Hematopoietic multipotent progenitor cell treated with erythropoietin and hydrocortisone succinate and interleukin-3 and kit ligand, for 15 days (in vitro differentiated cells): ENCODE results near the gene ADCY10.

ENCODE experiments used
- DNase-seq: peaks from one replicate; pipeline ENCODE4 v3.0.0-alpha.2; 2015; ENCODE audit warnings: low spot score

ADCY10 gene

DNA sequence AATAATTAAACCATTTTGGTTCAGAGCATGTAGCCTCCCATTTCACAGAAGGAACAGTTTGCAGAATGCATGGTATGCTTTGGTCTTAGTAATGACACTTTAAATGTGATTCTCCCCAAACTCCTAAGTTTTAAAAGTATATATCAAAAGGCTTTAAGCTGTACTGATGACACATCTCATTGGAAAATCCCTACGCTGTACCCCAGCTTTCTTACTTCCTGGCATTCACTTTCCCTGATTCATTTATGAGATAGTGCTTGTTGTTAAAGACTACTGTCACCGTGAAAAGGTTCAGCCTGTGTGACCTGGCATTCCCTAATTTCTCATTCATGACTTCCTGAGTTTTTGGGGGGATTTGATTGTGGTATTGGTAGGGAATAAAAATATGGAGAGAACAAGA, 138.8 kb downstream of the ADCY10 start:
- DNase-seq = no peak

DNA sequence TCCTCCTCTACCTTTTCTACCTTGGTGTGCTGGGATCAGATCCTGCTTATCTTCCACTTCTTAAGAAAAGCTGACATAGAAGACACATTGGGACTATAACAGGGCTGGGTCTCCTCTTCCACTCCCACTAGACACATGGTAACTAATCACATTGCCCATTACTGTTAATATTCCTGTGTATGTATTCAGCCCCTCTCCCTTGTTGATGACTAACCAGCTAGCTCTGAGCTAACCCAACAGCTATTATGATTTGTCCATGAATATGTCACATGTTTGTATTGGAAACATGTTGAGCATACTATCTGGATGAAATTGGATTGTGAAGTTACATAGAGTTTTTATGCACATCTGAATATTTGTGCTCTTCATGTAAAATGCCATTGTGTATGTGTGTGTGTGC, 139.2 kb downstream of the ADCY10 start:
- no peak for DNase-seq

DNA sequence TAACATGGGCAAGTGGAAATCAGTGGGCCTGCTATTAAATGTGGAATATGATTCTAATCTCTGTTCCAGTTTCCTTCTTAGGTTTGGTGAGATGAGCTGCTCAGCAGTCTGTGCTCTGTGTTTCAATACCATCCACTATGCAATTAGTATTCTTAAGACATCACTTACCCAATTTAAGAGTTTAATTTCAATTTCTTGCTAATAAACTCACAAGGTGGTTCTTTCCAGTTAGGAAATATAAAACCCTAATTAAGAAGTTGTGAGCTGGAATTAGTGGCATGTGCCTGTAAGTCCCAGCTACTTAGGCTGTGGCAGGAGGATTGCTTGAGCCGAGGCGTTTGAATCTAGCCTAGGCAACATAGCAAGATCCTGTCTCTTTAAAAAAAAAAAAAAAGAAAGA, 140.4 kb downstream of the ADCY10 start:
- no peak for DNase-seq

DNA sequence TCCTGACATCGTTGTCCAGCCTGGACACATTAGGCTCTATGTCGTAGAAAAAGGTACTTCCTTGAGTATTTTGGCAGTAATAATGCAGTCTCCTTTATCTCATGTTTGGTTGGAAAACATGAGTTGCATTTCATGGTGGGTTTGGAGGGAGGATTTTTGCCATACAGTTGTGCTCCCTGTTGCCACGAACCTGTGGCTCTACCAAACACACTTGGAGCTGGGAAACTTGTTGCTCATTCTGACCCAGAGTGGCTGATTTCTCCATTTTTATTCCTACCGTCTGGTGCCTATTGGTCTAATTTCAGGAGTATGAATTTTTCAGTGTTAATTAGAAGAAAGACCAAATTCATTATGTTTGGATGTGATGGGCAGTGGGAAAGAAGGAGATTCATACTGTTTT, 141.5 kb downstream of the ADCY10 start:
- DNase-seq = no peak

DNA sequence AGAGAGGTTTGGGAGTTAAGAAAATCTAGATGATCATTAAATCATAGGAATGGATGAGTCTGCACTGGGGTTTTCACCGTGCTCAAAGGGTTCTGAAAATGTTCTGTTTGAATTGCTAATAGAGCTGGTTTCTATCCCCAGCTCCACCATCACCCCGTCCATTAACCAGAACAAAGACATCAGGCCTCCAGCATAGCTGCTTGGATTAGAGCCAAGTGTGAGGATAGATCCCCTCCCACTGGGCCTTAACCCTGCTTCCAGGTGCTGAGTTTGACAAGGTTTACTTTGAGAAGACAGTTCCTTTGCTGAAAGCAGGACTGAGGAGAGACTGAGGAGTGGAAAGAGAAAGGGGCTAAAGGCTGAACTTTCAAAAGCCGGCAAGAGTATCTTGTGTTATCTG, 143.8 kb downstream of the ADCY10 start:
- DNase-seq = no peak

DNA sequence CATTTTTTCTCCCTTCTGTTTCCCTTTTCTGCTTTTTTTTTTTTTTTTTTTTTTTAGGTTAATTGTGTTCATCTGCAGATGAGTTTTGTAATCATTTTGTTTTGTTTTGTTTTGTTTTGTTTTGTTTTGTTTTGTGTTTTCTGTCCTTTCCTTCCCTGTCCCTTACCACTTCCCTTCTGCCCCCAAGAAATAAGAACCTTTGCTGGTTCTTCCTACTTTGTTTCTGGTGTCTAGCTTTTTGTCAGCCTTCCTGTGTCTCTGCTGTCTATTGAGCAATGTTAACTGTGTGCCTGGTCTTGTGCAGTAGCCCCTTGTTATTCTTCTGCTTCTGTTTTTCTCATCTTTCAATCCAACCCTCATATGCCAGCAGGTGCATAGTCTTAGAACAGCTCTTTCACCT, 146.2 kb downstream of the ADCY10 start:
- DNase-seq = no peak

DNA sequence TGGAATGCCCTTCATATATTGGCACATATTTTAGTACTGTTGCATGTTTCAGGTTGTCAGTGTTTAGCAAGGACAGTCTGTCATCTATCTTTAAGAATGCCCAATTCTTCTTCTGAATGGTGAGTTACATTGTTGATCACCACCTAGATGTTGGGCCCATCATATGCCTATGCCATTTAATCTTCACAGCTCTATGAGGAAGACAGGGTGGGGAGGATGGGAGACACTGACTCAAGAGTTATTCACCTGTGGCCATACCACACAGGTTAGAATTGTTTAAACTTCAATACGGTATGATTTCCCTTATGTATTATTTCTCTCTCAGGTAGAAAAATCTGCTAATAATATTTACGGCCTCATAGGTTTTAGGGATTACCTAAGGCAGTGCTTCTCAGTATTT, 147.4 kb downstream of the ADCY10 start:
- no peak for DNase-seq

DNA sequence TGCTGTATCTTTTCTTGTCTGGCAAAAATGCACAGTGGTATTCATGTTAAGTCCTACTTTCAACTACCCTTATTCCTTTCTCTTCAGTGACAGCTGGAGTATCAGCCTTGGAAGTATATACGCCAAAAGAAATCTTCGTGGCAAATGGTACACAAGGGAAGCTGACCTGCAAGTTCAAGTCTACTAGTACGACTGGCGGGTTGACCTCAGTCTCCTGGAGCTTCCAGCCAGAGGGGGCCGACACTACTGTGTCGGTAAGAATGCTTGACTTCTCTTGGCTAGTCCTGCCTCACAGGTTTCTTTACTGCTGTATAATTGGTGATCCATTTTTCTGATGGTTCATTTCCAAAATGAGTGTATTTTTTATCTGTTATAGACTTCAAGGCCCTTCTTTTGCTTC, 148.4 kb downstream of the ADCY10 start:
- no peak for DNase-seq

DNA sequence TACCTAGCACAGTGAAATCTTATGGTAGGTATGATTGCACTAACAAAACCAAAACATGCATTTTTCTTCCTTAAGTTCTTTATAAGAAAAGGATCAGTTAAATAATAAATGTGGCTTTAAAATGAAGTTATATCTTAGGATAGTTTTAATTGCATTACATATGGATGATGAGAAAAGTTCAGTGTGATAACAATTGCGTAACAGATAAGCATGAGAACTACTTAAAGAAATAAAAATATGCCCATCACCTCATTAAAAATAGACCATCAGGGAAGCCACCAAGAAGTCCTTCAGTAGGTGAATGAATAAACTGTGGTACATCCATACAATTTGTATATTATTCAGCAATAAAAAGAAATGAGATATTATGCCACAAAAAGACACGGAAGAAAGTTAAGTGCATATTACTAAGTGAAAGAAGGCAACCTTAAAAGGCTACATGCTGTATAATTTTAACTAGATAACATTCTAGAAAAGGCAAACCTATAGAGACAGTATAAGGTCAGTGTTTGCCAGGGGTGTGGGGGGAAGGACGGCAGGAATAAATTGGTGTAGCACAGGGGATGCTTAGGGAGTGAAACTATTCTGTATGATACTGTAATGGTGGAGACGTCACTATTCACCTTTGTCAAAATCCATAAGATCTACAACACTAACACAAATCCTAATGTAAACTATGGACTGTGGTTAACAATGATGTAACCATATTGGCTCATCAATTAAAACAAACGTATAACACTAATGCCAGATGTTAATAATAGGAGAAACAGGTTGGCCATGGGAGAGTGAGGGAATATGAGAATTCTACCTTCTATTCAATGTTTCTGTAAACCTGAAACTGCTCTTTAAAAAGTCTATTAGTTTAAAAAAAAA, 149.2 kb downstream of the ADCY10 start:
- DNase-seq = no peak

DNA sequence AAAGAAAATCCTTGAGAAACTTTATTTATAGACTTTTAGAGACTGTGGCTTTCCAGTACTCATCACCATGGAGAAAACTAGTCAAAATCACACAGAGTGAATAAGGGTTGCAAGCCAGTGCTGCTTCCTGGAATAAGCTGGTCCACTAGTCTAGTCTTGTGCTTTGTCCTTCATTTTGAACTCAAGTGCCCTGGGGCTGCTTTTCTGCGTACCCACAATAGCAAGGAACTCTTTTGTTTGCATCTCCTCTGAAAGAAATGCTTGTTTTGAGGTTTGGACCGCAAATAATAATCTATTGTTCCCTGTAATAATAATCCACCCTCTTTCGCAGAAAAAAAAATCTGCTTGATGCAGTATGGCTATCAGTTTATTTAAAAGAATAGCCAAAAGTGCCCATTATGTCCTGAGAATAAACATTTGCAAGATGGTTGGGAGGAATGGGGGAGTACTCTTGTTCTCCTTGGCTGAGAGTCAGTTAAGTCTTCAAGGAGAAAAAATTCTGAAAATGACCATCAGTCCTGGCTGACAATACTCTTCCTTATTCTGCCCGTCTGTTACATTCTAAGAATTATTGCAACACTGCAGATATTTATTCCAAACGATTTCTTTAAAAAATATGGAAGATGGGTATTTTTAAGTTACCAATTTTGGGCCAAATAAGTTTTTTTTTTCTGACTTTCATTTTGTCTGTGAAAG, 150.3 kb downstream of the ADCY10 start:
- DNase-seq = no peak

DNA sequence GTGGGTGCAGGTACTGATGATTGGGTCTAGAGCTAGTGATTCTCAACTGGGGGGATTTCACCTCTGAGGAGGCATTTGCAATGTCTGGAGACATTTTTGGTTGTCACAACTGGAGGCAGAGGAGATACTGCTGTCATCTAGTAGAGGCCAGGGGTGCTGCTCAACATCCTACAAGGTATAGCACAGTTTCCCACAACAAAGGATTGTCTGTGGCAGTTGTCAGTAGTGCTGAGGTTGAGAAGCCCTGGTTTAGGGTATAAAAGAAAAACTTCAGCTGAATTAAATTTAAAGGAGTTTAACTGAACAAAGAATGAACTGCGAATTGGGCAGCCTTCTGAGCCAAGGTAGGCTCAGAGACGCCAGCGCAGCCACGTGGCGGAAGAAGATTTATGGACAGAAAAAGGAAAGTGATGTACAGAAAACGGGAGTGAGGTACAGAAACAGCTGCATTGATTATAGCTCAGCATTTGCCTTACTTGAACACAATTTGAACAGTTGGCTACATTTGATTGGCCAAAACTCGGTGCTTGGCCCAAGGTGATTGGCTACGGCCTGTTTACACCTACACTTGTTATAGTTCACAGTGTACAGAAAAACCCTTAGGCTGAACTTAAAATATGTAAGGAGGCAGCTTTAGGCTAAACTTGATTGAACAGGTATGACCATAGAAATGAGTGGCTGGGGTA, 151.7 kb downstream of the ADCY10 start:
- DNase-seq = no peak

DNA sequence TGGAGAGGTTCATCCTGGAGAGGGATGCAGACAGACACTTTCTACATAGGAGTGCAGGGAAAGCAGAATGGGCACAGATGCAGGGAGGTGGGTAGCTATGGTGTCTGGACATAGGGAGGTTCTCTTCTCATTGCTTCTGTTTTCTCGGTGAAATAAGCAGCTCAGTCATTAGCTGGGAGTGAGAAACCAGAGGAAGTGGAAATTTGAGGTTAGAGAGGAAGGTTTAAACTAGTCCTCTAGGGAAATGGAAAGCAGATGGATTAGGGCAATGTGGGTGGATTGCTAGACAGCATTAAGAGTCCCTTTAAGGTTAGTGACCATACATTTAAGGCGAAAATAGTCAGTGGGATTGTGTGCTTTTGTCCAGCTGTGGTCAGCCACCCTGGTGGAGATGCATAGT, 152.5 kb downstream of the ADCY10 start:
- no peak for DNase-seq
